ENCODE measurements around the gene XYLT1. TPM values are rescaled to one million over a fixed set of nuclear protein-coding genes. Genes with fewer than 3 reads are reported as not detected.

Gene XYLT1
- total RNA-seq, 2 donors from 2014 or later, result 15.0 to 18.3 TPM

DNA sequence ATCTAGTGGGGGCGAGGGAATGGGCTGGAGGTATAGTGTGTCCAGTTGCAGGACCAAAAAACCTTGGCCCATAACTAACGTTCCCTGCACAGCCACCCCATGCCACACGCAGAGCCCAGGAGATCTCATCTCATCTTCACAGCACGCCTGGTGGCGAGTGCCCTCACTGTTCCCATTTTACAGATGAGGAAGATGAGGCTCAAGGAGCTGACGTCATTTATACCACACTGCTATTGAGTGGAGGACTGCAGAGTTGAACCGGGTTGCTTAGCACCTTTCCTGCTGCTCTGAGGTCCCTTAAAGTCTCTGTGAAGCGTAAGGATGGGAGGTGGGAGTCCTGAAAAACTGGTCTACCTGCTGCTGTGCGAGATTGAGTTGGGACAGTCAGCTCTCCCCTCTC is 172.5 kb downstream of the XYLT1 start:
- intact Hi-C loops (cut with DNase I), result no loop called here
- no peaks in the 10 kb centered on the region for H3K27me3 ChIP-seq
- no peak overlapping the region for H3K27ac ChIP-seq

DNA sequence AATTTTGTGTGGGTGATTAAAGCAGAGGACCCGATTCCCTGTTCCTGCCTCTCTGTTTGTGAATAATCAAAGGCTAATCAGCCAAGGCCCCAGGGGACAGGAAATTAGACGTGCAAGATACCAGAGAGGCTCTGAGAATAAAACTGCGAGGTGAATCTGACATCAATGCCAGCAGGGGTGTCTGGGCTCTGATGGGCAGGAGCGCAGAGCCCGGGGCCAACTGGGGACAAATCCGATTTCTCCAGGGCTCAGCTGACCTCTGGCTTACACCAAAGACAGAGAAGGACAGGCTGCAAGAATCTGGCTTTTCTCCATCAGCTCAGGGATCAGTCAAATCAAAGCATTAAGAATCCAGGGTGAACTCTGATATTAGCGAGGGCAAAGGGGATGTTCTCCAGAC is 174.3 kb downstream of the XYLT1 start:
- no peaks in the 10 kb centered on the region for H3K27me3 ChIP-seq
- H3K4me1 ChIP-seq, result no peaks in the 10 kb centered on the region
- H3K4me3 ChIP-seq, result no peak overlapping the region
- no peaks in the 10 kb centered on the region for H3K9me3 ChIP-seq
- intact Hi-C loops (cut with DNase I), result no loop called here
- H3K36me3 ChIP-seq, result no peaks in the 10 kb centered on the region
- DNase-seq, result no peak
- H3K27ac ChIP-seq, result no peak overlapping the region
- no peak overlapping the region for H3K9ac ChIP-seq (ENCODE audit: low read depth in 2 of 2, low read length in 2 of 2)
- TF ChIP-seq, protein P1, sequence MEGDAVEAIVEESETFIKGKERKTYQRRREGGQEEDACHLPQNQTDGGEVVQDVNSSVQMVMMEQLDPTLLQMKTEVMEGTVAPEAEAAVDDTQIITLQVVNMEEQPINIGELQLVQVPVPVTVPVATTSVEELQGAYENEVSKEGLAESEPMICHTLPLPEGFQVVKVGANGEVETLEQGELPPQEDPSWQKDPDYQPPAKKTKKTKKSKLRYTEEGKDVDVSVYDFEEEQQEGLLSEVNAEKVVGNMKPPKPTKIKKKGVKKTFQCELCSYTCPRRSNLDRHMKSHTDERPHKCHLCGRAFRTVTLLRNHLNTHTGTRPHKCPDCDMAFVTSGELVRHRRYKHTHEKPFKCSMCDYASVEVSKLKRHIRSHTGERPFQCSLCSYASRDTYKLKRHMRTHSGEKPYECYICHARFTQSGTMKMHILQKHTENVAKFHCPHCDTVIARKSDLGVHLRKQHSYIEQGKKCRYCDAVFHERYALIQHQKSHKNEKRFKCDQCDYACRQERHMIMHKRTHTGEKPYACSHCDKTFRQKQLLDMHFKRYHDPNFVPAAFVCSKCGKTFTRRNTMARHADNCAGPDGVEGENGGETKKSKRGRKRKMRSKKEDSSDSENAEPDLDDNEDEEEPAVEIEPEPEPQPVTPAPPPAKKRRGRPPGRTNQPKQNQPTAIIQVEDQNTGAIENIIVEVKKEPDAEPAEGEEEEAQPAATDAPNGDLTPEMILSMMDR (IDR thresholded peaks at IDR 0.05), result no peak

More for the DNA sequence above, 172.5 kb downstream of the XYLT1 start:
- peaks cover 6% of the 10 kb centered on the region for H3K4me1 ChIP-seq
- H3K9me3 ChIP-seq, result no peaks in the 10 kb centered on the region
- TF ChIP-seq, protein P1 (IDR thresholded peaks at IDR 0.05), result no peak
- DNase-seq, result no peak
- H3K36me3 ChIP-seq, result no peaks in the 10 kb centered on the region
- no peak overlapping the region for H3K9ac ChIP-seq (ENCODE audit: low read depth in 2 of 2, low read length in 2 of 2)
- no peak overlapping the region for H3K4me3 ChIP-seq

- Histone ChIP-seq H3K27me3 (no peaks in the 10 kb centered on the region), H3K27ac (no peak overlapping the region), H3K4me3 (no peak overlapping the region), H3K9ac (ENCODE audit: low read depth in 2 of 2, low read length in 2 of 2) (no peak overlapping the region), H3K4me1 (peaks cover 2% of the 10 kb centered on the region), H3K36me3 (no peaks in the 10 kb centered on the region), H3K9me3 (no peaks in the 10 kb centered on the region)
- TF ChIP-seq, protein P1 (IDR thresholded peaks at IDR 0.05), result no peak
- no peak for DNase-seq
- intact Hi-C loops (cut with DNase I), result no loop called here
Measured at GRCh38 chr16:17295948-17296347, 174.8 kb downstream of the XYLT1 start.

DNA sequence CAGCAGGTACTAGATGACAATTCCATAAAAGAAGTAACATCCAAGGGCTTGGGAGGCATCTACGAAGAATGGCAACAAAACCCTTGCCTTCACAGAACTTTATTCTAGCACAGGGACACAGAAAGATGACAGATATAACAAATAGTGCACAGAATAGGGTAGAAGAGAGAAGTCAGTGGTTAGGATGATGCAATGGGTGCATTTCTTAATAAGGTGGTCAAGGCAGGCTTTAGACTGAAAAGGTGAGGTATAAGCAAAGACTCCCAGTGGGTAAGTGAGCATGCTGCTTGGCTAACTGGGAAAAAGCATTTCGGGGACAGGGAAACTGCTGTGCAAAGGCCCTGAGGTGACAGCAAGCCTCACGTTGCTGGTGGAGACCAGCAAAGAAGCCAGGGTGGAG is 175.9 kb downstream of the XYLT1 start:
- peaks cover 4% of the 10 kb centered on the region for H3K4me1 ChIP-seq
- H3K27ac ChIP-seq, result no peak overlapping the region
- no peaks in the 10 kb centered on the region for H3K9me3 ChIP-seq
- H3K36me3 ChIP-seq, result no peaks in the 10 kb centered on the region
- no peak for DNase-seq
- TF ChIP-seq, protein P1 (IDR thresholded peaks at IDR 0.05), result no peak
- H3K27me3 ChIP-seq, result no peaks in the 10 kb centered on the region
- intact Hi-C loops (cut with DNase I), result no loop called here
- H3K4me3 ChIP-seq, result no peak overlapping the region
- no peak overlapping the region for H3K9ac ChIP-seq (ENCODE audit: low read depth in 2 of 2, low read length in 2 of 2)

GRCh38 chr16:17293813-17294558 is 176.8 kb downstream of the XYLT1 start:
- TF ChIP-seq, protein P1 (IDR thresholded peaks at IDR 0.05), result no peak

More at GRCh38 chr16:17293813-17294558, 176.8 kb downstream of the XYLT1 start:
- intact Hi-C loops (cut with DNase I), result no loop called here
- Histone ChIP-seq H3K4me1 (peaks cover 4% of the 10 kb centered on the region), H3K27ac (no peak overlapping the region), H3K27me3 (no peaks in the 10 kb centered on the region), H3K9me3 (no peaks in the 10 kb centered on the region), H3K36me3 (no peaks in the 10 kb centered on the region), H3K9ac (ENCODE audit: low read depth in 2 of 2, low read length in 2 of 2) (no peak overlapping the region), H3K4me3 (no peak overlapping the region)
- DNase-seq, result no peak
